Stimulated activated memory B cell treated with anti-CD40 and anti-IgM and Interleukin-4, amounts not matched to agents 10 μg/mL and 1 μg/mL and 100 μg/mL, for 72 hours (primary cell): Measurements from ENCODE around the gene NEDD8.
A peak's percentile ranks its signal among the peaks of the same experiment; 100 is the strongest.
"Not testable (repeated sequence)": the region's sequence is repeated elsewhere in the genome, so short reads cannot be mapped to it uniquely, and the experiment has no call there.

Source experiments
- ATAC-seq: fragments of 150-1000 bp; cut with Tn5 transposase; 2 replicates; pipeline ENCODE4 v1.10.0; 2021
- H3K27ac Mint-ChIP-seq: one replicate; pipeline ENCODE4 v1.8.0; 2022; ENCODE audit warnings: mild to moderate bottlenecking, mixed read lengths
- H3K27me3 Mint-ChIP-seq: one replicate; pipeline ENCODE4 v1.8.0; 2022; ENCODE audit warnings: mixed read lengths
- H3K36me3 Mint-ChIP-seq: one replicate; pipeline ENCODE4 v1.8.0; 2022; ENCODE audit warnings: mixed read lengths
- H3K4me1 Mint-ChIP-seq: one replicate; pipeline ENCODE4 v1.8.0; 2022; ENCODE audit warnings: mixed read lengths
- H3K4me3 Mint-ChIP-seq: one replicate; pipeline ENCODE4 v1.8.0; 2022; ENCODE audit warnings: mild to moderate bottlenecking, moderate library complexity, mixed read lengths
- H3K9me3 Mint-ChIP-seq: one replicate; pipeline ENCODE4 v1.8.0; 2022; ENCODE audit warnings: mixed read lengths

The NEDD8 gene

DNA sequence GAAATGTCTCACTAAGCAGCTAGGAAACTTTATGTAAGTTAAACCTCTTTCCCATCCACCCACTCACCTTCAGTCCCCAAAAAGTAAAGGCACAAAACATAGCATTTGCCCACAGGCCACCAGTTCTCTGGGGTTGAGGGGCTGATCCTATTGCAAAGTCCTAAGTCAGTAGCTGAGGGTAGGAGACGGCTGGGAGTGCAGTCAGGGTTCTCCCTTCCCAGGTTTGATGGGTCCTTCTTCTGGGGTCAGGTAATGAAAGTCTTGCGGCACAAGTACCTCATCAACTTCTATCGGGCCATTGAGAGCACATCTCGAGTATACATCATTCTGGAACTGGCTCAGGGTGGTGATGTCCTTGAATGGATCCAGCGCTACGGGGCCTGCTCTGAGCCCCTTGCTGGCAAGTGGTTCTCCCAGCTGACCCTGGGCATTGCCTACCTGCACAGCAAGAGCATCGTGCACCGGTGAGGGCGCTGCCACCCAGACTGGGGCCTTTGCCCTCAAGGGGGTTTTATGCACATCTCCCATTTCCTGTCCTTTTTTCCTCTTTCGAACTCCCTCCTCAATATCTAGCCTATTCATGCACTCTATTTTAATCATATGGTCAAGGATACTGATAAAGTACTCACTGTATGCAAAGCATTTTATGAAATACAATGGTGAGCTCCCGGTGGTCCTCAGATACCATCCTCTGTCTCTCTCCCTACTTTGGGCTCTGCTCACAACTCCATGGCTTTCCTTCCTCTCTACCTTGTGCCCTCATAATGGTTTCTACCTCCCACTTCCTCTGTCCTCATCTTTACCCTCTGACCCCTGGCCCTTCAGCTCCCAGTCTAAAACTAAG is 25.7 kb downstream of the NEDD8 start:
- Mint-ChIP-seq H3K27me3 (no peaks in the 10 kb centered on the region), H3K9me3 (peaks cover 5% of the 10 kb centered on the region), H3K4me3 (no peak overlapping the region)

GRCh38 chr14:24204163-24205146 is 27.7 kb downstream of the NEDD8 start:
- Mint-ChIP-seq H3K27me3 (no peaks in the 10 kb centered on the region), H3K9me3 (peaks cover 5% of the 10 kb centered on the region), H3K36me3 (peaks cover 74% of the 10 kb centered on the region), H3K4me1 (peaks cover 30% of the 10 kb centered on the region), H3K27ac (no peak overlapping the region), H3K4me3 (no peak overlapping the region)
- ATAC-seq, result no peak

More for the DNA sequence above, 25.7 kb downstream of the NEDD8 start:
- peaks cover 80% of the 10 kb centered on the region for H3K36me3 Mint-ChIP-seq
- no peak for ATAC-seq
- H3K4me1 Mint-ChIP-seq, result peaks cover 38% of the 10 kb centered on the region
- peak overlapping the region; percentile 74 for H3K27ac Mint-ChIP-seq

DNA sequence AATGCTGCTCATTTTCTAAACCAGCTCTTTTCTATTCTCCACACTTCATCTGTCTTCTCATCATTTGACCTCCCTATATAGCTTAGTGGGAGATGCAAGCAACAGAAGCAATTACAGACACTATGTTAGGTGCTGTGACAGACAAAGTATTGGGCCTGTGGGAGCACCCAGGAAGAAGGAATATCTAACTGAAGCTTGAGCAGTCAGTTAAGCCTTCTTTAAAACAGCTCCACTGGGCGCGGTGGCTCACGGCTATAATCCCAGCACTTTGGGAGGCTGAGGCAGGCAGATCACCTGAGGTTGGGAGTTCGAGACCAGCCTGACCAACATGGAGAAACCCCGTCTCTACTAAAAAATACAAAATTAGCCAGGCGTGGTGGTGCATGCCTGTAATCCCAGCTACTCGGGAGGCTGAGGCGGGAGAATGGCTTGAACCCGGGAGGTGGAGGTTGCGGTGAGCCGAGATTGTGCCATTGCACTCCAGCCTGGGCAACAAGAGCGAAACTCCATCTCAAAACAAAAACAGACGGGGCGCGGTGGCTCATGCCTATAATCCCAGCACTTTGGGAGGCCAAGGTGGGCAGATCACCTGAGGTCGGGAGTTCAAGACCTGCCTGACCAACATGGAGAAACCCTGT is 28.8 kb downstream of the NEDD8 start:
- not testable (repeated sequence) for H3K4me3 Mint-ChIP-seq, H3K9me3 Mint-ChIP-seq, H3K27ac Mint-ChIP-seq, ATAC-seq, H3K27me3 Mint-ChIP-seq
- peaks cover 83% of the 10 kb centered on the region for H3K36me3 Mint-ChIP-seq
- peaks cover 41% of the 10 kb centered on the region for H3K4me1 Mint-ChIP-seq

DNA sequence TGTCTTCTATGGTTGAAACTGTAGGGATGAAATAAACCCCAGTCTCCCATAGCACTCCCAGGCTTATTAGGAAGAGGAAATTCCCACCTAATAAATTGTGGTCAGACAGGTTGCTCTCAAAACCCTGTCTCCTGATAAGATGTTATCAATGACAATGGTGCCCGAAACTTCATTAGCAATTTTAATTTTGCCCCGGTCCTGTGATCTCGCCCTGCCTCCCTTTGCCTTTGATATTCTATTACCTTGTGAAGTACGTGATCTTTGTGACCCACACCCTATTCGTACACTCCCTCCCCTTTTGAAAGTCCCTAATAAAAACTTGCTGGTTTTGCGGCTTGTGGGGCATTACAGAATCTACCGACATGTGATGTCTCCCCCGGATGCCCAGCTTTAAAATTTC is 29.6 kb downstream of the NEDD8 start:
- Mint-ChIP-seq H3K4me1 (peaks cover 43% of the 10 kb centered on the region), H3K36me3 (peaks cover 76% of the 10 kb centered on the region)
- not testable (repeated sequence) for H3K4me3 Mint-ChIP-seq, ATAC-seq, H3K27ac Mint-ChIP-seq, H3K9me3 Mint-ChIP-seq, H3K27me3 Mint-ChIP-seq

DNA sequence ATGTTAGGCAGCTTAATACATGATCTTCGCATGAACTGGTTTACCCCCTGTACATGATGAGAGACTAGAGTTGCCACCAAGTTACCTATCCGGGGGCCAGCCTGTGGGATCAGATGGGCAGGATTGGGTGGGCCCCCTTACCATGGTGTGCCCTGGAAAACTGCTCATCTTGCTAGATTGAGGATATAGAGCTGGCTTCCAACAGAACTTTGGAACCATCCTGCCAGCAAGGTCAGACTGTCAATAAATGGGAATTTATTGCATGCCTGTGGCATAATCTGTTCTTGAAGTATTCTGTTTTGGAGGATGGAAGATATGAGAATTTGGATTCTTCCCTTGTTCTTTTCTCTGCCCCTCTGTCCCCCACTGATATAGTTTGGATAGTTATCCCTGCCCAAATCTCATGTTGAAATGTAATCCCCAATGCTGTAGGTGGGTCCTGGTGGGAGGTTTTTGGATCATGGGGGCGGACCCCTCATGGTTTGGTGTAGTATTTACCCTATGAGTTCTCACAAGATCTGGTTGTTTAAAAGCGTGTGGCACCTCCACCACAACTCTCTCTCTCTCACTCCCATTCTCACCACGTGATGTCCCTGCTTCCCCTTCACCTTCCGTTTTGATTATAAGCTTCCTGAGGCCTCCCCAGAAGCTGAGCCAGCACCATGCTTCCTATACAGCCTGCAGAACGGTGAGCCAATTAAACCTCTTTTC is 33.2 kb downstream of the NEDD8 start:
- H3K4me3 Mint-ChIP-seq, result peak overlapping the region; percentile 29
- peaks cover 7% of the 10 kb centered on the region for H3K9me3 Mint-ChIP-seq
- H3K4me1 Mint-ChIP-seq, result peaks cover 49% of the 10 kb centered on the region
- no peak for ATAC-seq
- H3K36me3 Mint-ChIP-seq, result peaks cover 43% of the 10 kb centered on the region
- peak overlapping the region; percentile 100 for H3K27ac Mint-ChIP-seq
- H3K27me3 Mint-ChIP-seq, result no peaks in the 10 kb centered on the region

- Mint-ChIP-seq H3K4me3 (peak overlapping the region; percentile 98), H3K27me3 (no peaks in the 10 kb centered on the region), H3K27ac (peak overlapping the region; percentile 100), H3K4me1 (peaks cover 60% of the 10 kb centered on the region), H3K36me3 (peaks cover 37% of the 10 kb centered on the region), H3K9me3 (peaks cover 2% of the 10 kb centered on the region)
- no peak for ATAC-seq
Measured at GRCh38 chr14:24197056-24197450, 35.1 kb downstream of the NEDD8 start.

- Mint-ChIP-seq H3K36me3 (peaks cover 37% of the 10 kb centered on the region), H3K27me3 (no peaks in the 10 kb centered on the region), H3K4me1 (peaks cover 63% of the 10 kb centered on the region), H3K27ac (peak overlapping the region; percentile 100), H3K4me3 (peak overlapping the region; percentile 98), H3K9me3 (peaks cover 2% of the 10 kb centered on the region)
- peak; percentile 52 for ATAC-seq
Measured at GRCh38 chr14:24196071-24197055, 35.8 kb downstream of the NEDD8 start.

DNA sequence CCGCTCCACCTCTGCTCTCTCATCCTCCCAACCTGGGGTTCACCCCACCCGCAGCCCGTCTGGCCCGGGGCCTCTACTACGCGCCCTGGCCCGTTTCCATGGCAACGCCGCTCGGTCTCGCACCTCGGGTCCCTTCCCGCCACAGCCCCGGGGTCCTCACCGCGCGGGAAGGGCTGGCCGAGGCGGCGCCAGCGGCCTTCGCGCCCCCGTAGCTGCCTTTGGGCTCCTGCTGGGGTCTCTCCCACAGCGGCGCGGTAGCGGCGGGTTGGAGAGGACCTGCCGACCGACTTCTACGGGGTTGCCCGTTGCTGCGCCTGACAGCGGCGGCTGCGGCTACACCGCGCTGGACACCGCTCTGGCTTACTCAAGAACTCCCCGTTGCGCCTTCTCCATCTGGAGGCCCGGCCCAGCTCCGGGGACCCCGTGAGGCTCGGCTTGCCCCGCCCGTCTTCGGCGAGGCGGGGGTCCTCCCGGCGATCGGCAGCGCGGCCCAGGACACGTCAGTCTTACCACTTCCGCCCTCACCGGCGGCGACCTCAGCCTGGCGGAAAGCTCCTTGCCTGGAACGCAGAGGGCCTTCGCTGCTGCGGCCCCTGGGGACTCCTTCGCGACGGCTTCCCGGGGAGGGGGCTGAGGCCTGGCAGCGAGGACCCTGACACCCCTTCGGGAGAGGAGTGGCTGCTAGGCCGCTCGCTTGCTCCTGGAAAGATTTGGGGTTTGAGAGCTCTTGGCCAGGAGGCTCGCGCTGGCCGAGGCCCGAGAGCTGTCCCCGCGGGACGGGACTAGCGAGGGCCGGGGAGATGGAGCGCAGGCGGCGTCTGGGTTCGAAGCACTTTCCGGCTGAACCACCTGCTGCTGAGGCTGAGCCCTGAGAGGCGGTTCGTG is 36.7 kb downstream of the NEDD8 start, which contains the start of gene TM9SF1:
TSS of gene TM9SF1 (minus strand) at position 256 of the 885 bp plus-strand sequence. CDS start 422 bp downstream, outside the sequence.
- Mint-ChIP-seq H3K9me3 (peaks cover 2% of the 10 kb centered on the region), H3K27me3 (no peaks in the 10 kb centered on the region), H3K4me3 (peak within 1 kb of the TSS; percentile 98), H3K4me1 (peaks cover 59% of the 10 kb centered on the region), H3K36me3 (peaks cover 34% of the 10 kb centered on the region), H3K27ac (peak within 1 kb of the TSS; percentile 100)
- peak; percentile 95 for ATAC-seq

GRCh38 chr14:24194873-24195185 is 37.3 kb downstream of the NEDD8 start:
- peaks cover 59% of the 10 kb centered on the region for H3K4me1 Mint-ChIP-seq
- H3K4me3 Mint-ChIP-seq, result peak overlapping the region; percentile 98
- H3K27ac Mint-ChIP-seq, result peak overlapping the region; percentile 100
- H3K27me3 Mint-ChIP-seq, result no peaks in the 10 kb centered on the region
- H3K9me3 Mint-ChIP-seq, result peaks cover 2% of the 10 kb centered on the region
- peaks cover 35% of the 10 kb centered on the region for H3K36me3 Mint-ChIP-seq
- ATAC-seq, result no peak

GRCh38 chr14:24194186-24194872 is 37.8 kb downstream of the NEDD8 start:
- no peaks in the 10 kb centered on the region for H3K27me3 Mint-ChIP-seq
- peaks cover 35% of the 10 kb centered on the region for H3K36me3 Mint-ChIP-seq
- peak overlapping the region; percentile 98 for H3K4me3 Mint-ChIP-seq
- peaks cover 59% of the 10 kb centered on the region for H3K4me1 Mint-ChIP-seq
- ATAC-seq, result no peak
- peaks cover 2% of the 10 kb centered on the region for H3K9me3 Mint-ChIP-seq
- peak overlapping the region; percentile 100 for H3K27ac Mint-ChIP-seq

- Mint-ChIP-seq H3K27ac (no peak overlapping the region), H3K27me3 (no peaks in the 10 kb centered on the region), H3K9me3 (no peaks in the 10 kb centered on the region), H3K4me1 (peaks cover 58% of the 10 kb centered on the region), H3K4me3 (no peak overlapping the region), H3K36me3 (peaks cover 28% of the 10 kb centered on the region)
- no peak for ATAC-seq
Measured at GRCh38 chr14:24192933-24193332, 39.2 kb downstream of the NEDD8 start.

DNA sequence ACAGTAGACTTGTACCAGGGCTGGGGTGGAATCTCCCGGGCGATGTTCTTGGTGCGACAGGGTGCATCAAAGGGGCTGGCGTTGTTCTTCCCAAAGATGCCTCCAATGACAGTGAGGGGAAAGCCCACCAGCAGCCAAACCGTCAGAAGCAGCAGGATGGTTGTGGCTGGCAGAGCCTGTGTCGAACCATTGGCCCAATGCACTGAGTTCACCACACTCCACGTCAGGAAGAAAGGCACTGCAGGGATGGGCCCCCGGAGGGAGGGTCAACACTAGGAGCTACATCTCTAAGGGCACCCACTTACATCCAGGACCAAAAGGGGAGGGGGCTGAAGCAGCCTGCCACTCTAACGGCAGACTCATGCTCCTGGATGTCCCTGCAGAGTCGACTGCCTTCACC is 41.8 kb downstream of the NEDD8 start:
- Mint-ChIP-seq H3K36me3 (peaks cover 39% of the 10 kb centered on the region), H3K9me3 (no peaks in the 10 kb centered on the region), H3K4me3 (no peak overlapping the region), H3K4me1 (peaks cover 57% of the 10 kb centered on the region), H3K27ac (no peak overlapping the region), H3K27me3 (no peaks in the 10 kb centered on the region)
- ATAC-seq, result no peak
